ENCODE results near the gene TRIM10.

DNA sequence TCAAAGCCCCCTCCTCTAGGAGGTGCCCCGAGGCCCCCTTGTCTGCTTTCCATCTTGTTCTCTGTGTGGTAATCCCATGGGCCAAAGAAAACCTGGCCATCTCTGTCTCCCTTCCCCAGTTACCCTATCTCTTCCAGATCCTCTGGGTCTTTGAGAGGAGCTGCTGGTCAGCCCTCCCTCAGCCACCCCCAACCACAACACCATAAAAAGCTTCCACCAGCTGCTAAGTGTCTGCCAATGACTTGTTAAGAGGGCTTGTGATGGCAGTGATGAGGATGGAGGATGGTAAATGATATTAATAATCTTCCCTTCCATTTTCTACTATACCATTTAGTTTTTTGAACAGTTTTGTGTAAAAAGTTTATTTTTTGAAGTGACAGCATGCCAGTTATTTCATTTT is 34.9 kb upstream of the TRIM10 start:
- TF ChIP-seq, protein P1, sequence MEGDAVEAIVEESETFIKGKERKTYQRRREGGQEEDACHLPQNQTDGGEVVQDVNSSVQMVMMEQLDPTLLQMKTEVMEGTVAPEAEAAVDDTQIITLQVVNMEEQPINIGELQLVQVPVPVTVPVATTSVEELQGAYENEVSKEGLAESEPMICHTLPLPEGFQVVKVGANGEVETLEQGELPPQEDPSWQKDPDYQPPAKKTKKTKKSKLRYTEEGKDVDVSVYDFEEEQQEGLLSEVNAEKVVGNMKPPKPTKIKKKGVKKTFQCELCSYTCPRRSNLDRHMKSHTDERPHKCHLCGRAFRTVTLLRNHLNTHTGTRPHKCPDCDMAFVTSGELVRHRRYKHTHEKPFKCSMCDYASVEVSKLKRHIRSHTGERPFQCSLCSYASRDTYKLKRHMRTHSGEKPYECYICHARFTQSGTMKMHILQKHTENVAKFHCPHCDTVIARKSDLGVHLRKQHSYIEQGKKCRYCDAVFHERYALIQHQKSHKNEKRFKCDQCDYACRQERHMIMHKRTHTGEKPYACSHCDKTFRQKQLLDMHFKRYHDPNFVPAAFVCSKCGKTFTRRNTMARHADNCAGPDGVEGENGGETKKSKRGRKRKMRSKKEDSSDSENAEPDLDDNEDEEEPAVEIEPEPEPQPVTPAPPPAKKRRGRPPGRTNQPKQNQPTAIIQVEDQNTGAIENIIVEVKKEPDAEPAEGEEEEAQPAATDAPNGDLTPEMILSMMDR (IDR thresholded peaks at IDR 0.05; ENCODE audit: low read length): no peak
- no peak for TF ChIP-seq EZH2 (optimal IDR thresholded peaks at IDR 0.05; ENCODE audit: low read depth, low read length)

All from MM.1S (cell line).